GM23248 (cell line): ENCODE data around the gene ZBTB49. TPM values are rescaled to one million over a fixed set of nuclear protein-coding genes. Genes with fewer than 3 reads are reported as not detected.

Experiments used
- DNase-seq: peaks from one replicate; pipeline ENCODE4 v3.0.0-alpha.2; 2015
- H2AFZ ChIP-seq: fragments of 200-600 bp; sonication (generic); 2 replicates; pipeline ENCODE4 v1.6.1; 2016; ENCODE audit warnings: antibody characterized with exemption
- H3F3A ChIP-seq: fragments of 200-600 bp; sonication (generic); 2 replicates; pipeline ENCODE4 v1.6.1; 2016; ENCODE audit warnings: mild to moderate bottlenecking, antibody characterized with exemption, mixed run types; ENCODE audit not compliant: insufficient read depth
- H3K27ac ChIP-seq: fragments of 200-600 bp; sonication (generic); 2 replicates; pipeline ENCODE4 v1.5.1; 2016; ENCODE audit warnings: mild to moderate bottlenecking
- H3K27me3 ChIP-seq: fragments of 200-600 bp; sonication (generic); replicated peaks from 2 replicates; pipeline ENCODE4 v1.6.1; 2016; ENCODE audit warnings: mild to moderate bottlenecking; ENCODE audit not compliant: insufficient read depth
- H3K36me3 ChIP-seq: fragments of 200-600 bp; sonication (generic); 2 replicates; pipeline ENCODE4 v1.6.1; 2016; ENCODE audit warnings: low read depth, mild to moderate bottlenecking
- H3K4me1 ChIP-seq: fragments of 200-600 bp; sonication (generic); 2 replicates; pipeline ENCODE4 v1.6.1; 2016; ENCODE audit warnings: mild to moderate bottlenecking; ENCODE audit not compliant: insufficient read depth
- H3K4me2 ChIP-seq: fragments of 200-600 bp; sonication (generic); one replicate; pipeline ENCODE4 v1.6.1; 2016; ENCODE audit warnings: mild to moderate bottlenecking; ENCODE audit not compliant: unreplicated experiment
- H3K4me3 ChIP-seq: fragments of 200-600 bp; sonication (generic); 2 replicates; pipeline ENCODE4 v1.5.1; 2016; ENCODE audit warnings: mild to moderate bottlenecking
- H3K79me2 ChIP-seq: fragments of 200-600 bp; sonication (generic); 2 replicates; pipeline ENCODE4 v1.6.1; 2016; ENCODE audit warnings: mild to moderate bottlenecking; ENCODE audit not compliant: insufficient read depth
- H3K9ac ChIP-seq: fragments of 200-600 bp; sonication (generic); 2 replicates; pipeline ENCODE4 v1.6.1; 2016; ENCODE audit warnings: mild to moderate bottlenecking
- H3K9me2 ChIP-seq: fragments of 200-600 bp; sonication (generic); 2 replicates; pipeline ENCODE4 v1.6.1; 2016; ENCODE audit warnings: mixed run types, mild to moderate bottlenecking, moderate library complexity; ENCODE audit not compliant: insufficient read depth
- H3K9me3 ChIP-seq: fragments of 200-600 bp; sonication (generic); one replicate; pipeline ENCODE4 v1.6.1; 2017; ENCODE audit warnings: low read depth
- H4K20me1 ChIP-seq: fragments of 200-600 bp; sonication (generic); 2 replicates; pipeline ENCODE4 v1.6.0; 2016; ENCODE audit not compliant: insufficient read depth
- EZH2 ChIP-seq: fragments of 200-600 bp; sonication (generic); IDR thresholded peaks from 2 replicates; pipeline ENCODE4 v1.6.1; 2018; ENCODE audit warnings: antibody characterized with exemption, mild to moderate bottlenecking; ENCODE audit not compliant: insufficient read depth, poor library complexity, severe bottlenecking
- EZH2phosphoT487 ChIP-seq: fragments of 200-600 bp; sonication (generic); IDR thresholded peaks from 2 replicates; pipeline ENCODE4 v1.6.1; 2018; ENCODE audit warnings: antibody characterized with exemption, moderate library complexity, mild to moderate bottlenecking, low read depth; ENCODE audit not compliant: insufficient read depth
- WGBS, 2 experiments: methylation state at CpG; one replicate each; pipeline ENCODE4 v1.1.6; 2015 to 2017; ENCODE audit warnings: low lambda C conversion rate in 2 of 2, low coverage in 1 of 2; ENCODE audit errors: missing lambda C conversion rate in 2 of 2; 5-methylcytosine and 5-hydroxymethylcytosine counted together
- in situ Hi-C: fragments of 300-500 bp; cut with MboI; formaldehyde crosslinking; loops from 2 replicates; pipeline ENCODE4 v1.15.0; 2020
- polyA plus RNA-seq: library from polyadenylated mRNA; unstranded; fragments of >200 nt; fragmentation: Nextera tagmentation; extraction: Ambion mirVana; gene quantifications from 2 replicates; pipeline ENCODE4 v1.2.1, GENCODE V29; 2016
- total RNA-seq: library from RNA; depleted of rRNA; stranded (reverse); fragments of >200 nt; shearing (Covaris generic); gene quantifications from 2 replicates; pipeline ENCODE4 v1.2.3, GENCODE V29; 2014

The ZBTB49 gene
- total and polyA plus RNA-seq, 2 experiments from 2014 or later, result 1.9 to 2.9 TPM

DNA sequence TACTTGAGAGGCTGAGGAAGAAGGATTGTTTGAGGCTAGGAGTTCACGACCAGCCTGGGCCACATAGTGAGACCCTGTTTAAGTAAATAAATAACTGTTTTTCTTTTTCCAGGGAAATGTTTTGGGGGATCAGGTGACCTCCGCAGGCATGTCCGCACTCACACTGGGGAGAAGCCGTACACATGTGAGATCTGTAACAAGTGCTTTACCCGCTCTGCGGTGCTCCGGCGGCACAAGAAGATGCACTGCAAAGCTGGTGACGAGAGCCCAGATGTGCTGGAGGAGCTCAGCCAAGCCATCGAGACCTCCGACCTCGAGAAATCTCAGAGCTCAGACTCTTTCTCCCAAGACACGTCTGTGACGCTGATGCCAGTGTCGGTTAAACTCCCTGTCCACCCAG, 30.5 kb downstream of the ZBTB49 start:
- H3K9me2 ChIP-seq, result no peaks in the 10 kb centered on the region
- no peaks in the 10 kb centered on the region for H3K27me3 ChIP-seq
- WGBS, 2 experiments, result 97 to 100% methylated on average over 15 of the region's 15 CpGs
- DNase-seq, result no peak
- no peak overlapping the region for H3K9ac ChIP-seq
- no peak overlapping the region for H2AFZ ChIP-seq
- TF ChIP-seq EZH2, result no peak
- TF ChIP-seq EZH2phosphoT487, result no peak
- no peak overlapping the region for H3K27ac ChIP-seq
- in situ Hi-C loops, result no loop called here
- no peaks in the 10 kb centered on the region for H3K79me2 ChIP-seq
- H3K4me1 ChIP-seq, result no peaks in the 10 kb centered on the region
- H3F3A ChIP-seq, result no peaks in the 10 kb centered on the region
- H4K20me1 ChIP-seq, result no peaks in the 10 kb centered on the region
- H3K4me3 ChIP-seq, result no peak overlapping the region
- H3K4me2 ChIP-seq, result no peak overlapping the region
- H3K9me3 ChIP-seq, result no peaks in the 10 kb centered on the region
- peaks cover 2% of the 10 kb centered on the region; the same call in 1 of the 2 replicates for H3K36me3 ChIP-seq

- Histone ChIP-seq H3K9me3 (no peaks in the 10 kb centered on the region), H2AFZ (no peak overlapping the region), H3K9ac (no peak overlapping the region), H3K36me3 (no peaks in the 10 kb centered on the region), H3K9me2 (no peaks in the 10 kb centered on the region), H3K4me3 (no peak overlapping the region), H3K27me3 (no peaks in the 10 kb centered on the region), H3K27ac (no peak overlapping the region), H3F3A (no peaks in the 10 kb centered on the region), H4K20me1 (no peaks in the 10 kb centered on the region), H3K4me1 (no peaks in the 10 kb centered on the region), H3K79me2 (no peaks in the 10 kb centered on the region), H3K4me2 (no peak overlapping the region)
- TF ChIP-seq EZH2phosphoT487, result no peak
- TF ChIP-seq EZH2, result no peak
- 91 to 93% methylated on average over 26 of the region's 26 CpGs for WGBS, 2 experiments
- DNase-seq, result no peak
- in situ Hi-C loops, result no loop called here
These were observed 31.1 kb downstream of the ZBTB49 start for GRCh38 chr4:4320951-4321714.

DNA sequence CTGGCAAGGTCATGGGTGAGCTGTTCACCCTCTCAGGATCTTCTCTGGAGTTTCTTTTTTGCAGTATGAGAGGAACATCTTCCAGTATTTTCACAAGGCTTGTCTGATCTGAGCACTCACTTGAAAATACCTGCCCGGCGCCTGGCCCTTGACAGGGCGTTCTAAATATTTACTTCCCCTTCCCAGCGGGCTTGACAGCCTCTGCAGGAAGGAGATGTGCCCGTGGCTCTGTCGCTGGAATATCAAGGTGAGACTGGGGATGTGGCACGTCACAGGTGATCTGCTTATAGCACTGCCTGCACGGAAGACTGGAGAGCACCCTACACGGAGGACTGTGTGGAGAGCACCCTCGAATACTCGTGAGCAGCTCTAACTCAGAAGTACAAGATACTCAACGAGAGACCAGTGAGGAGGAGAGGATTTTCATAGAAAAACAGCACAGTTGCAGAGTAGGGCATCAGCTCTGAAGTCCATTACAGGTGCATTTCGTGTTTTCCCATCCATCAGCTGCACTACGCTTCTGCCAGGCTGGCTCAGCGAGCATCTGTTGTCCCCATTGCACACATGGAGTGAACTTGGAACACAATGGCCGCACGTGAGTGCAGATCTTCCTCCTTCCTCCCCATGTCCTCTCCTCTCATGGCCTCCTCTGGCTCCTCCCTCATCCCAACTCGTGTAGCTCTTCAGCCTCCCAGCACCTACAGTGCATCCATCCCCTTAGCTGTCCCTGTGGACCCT, 32.1 kb downstream of the ZBTB49 start:
- H3K4me3 ChIP-seq, result no peak overlapping the region
- WGBS, 2 experiments, result 82 to 84% methylated on average over 15 to 18 of the region's 18 CpGs
- TF ChIP-seq EZH2phosphoT487 (no peak), EZH2 (no peak)
- H3F3A ChIP-seq, result no peaks in the 10 kb centered on the region
- no peaks in the 10 kb centered on the region for H3K9me2 ChIP-seq
- DNase-seq, result no peak
- no peaks in the 10 kb centered on the region for H3K79me2 ChIP-seq
- no peaks in the 10 kb centered on the region for H3K27me3 ChIP-seq
- H4K20me1 ChIP-seq, result no peaks in the 10 kb centered on the region
- H3K4me2 ChIP-seq, result no peak overlapping the region
- no peak overlapping the region for H3K9ac ChIP-seq
- no peaks in the 10 kb centered on the region for H3K36me3 ChIP-seq
- H3K27ac ChIP-seq, result no peak overlapping the region
- no peak overlapping the region for H2AFZ ChIP-seq
- H3K4me1 ChIP-seq, result no peaks in the 10 kb centered on the region
- H3K9me3 ChIP-seq, result no peaks in the 10 kb centered on the region
- in situ Hi-C loops, result no loop called here

DNA sequence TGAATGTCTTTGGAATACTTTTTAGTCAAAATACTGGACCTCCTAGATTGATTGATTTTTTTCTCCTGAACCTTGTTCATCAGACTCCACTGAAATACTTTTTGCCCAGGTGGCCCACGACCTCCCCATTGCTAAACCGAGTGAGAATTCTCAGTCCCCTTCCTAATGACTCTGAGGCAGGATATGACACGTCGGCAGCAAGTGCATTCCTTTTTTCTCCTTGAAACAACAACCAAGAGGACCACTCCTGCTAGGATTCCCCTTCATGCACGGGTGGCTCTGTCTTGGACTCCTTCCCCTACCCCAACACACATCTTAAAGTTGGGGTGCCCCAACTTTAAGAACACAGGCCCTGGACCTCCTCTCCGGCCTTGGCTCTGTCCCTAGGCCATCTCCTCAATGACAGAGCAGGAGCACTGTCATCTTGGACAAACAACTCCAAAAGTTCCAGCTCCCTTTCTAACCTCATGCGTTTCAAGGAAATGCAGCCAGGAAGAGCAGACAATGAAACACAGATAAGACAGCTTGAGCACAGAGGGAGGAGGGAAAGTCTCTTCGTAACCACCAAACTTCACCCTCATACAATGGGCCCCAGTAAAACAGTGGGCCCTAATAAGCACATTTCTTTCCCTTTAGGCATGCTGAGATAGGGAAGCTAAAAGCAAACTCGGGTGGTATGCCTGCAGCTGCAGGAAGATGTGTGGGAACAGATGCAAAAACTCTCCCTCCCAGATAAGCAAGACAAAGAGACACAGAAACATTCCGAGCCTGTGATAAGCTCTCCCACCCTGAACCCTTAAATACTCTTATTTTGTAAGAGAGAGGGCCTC, 33.9 kb downstream of the ZBTB49 start:
- Histone ChIP-seq H2AFZ (no peak overlapping the region), H3K36me3 (no peaks in the 10 kb centered on the region), H3K27me3 (no peaks in the 10 kb centered on the region), H3K79me2 (no peaks in the 10 kb centered on the region), H3K9me3 (no peaks in the 10 kb centered on the region), H4K20me1 (no peaks in the 10 kb centered on the region), H3K4me1 (no peaks in the 10 kb centered on the region), H3K9me2 (no peaks in the 10 kb centered on the region), H3F3A (no peaks in the 10 kb centered on the region), H3K27ac (no peak overlapping the region), H3K4me3 (no peak overlapping the region), H3K4me2 (no peak overlapping the region), H3K9ac (no peak overlapping the region)
- TF ChIP-seq EZH2phosphoT487, result no peak
- no peak for TF ChIP-seq EZH2
- no peak for DNase-seq
- WGBS, 2 experiments, result 57 to 61% methylated on average over 10 of the region's 10 CpGs
- in situ Hi-C loops, result no loop called here
